Stimulated activated CD4-positive, alpha-beta T cell treated with anti-CD3 and anti-CD28 coated beads, Interleukin-1b, Interleukin-23, amount 100 ng/mL, for 24 hours (primary cell): Measurements from ENCODE around the gene AHRR.

Experiments
- DNase-seq, 4 experiments: peaks; one replicate each; pipeline ENCODE4 v3.0.0-alpha.2; 2020; ENCODE audit warnings: low read depth in 4 of 4, low spot score in 1 of 4

Gene AHRR

DNA sequence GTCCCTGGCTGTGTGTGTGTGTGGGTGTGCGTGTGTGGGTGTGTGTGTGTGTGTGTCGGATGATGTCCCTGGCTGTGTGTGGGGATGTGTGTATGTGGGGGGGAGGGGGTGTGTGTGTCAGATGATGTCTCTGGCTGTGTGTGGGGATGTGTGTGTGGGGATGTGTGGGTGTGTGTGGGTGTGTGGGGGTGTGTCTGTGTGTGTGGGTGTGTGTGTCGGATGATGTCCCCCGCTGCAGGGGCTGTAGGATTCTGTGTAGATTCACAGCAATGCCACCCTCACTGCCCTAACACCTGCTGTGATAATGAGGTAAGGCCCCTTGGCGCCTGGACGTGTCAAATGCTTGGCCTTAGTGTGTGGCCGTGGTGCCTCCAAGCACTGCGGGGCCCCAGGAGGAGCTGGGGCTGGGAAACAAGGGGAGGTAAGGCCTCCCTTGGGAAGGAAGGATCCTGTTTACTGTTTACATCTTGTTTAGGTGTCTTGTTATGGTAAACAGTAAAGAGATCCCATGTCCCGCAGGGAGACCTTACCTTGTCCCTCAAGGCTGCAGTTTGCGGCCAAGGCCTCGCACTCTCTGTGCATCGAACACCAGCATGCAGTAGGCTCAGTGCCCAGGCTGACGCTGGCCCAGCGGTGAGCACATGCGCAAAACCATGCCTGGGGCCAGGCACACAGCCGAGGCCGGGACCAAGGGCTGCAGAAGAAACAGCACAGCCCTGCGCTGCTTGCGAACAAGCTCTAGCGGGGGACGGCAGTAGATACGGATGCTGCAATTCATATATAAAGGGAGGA is 24.1 kb downstream of the AHRR start:
- no peak for DNase-seq

DNA sequence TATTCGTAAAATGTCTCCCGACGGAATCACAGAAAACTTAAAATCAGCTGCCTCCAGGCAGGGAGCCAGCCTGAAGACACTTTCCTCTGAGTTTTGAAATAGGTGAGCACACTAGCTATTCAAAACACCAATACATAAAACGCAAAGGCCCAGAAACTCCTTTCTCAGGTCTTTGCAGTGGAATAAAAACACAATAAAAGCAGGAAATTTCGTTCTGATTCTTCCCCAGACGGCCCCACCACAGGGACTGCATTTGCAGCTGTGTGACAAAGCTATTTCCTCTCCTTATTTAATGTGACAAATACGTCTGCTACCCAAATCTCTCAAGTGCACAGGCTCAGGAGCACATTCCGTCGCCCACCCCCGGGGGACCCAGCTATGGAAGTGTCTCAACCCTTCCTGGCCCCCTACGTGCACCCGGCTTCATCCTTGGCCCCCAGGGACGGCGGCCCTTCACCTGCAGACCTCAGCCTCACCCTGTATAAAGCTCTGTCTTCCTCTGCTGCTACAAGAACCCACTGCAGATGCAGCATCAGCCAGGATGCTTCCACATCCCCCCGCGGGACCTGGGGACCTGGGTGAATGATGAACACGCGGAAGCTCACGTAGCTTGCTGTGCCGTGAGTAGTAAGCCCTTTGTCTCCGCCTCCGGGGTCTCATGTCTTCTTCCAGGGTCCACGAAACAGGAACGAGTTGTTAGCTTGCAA is 24.9 kb downstream of the AHRR start:
- DNase-seq = no peak

DNA sequence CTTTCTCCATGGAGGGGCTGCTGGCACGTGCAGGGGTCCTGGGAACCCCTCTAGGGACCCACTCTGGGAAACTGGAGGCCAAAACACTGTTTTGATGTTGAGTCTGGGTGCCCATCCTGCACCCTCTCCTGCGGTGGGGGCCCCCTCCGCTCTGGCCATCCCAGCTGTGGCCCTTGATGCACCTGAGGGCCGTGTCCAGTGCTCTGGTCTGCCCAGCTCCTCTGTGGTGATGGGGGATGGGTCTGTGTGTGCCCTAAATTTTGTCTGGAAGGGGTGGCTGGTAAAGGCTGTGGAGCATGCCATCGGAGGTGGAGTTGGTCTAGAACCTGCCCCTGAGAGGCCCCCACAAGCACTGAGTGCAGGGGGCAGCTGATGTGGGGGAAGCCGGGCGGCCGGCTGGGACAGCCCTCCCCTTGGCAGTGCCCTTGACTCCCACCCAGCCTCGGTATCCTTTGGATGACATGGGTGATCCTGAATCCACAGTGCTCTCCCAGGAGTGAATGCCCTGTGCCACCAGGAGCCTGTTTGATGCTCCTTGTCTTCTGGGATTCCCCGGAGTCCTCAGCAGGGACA is 26.3 kb downstream of the AHRR start:
- DNase-seq = no peak

DNA sequence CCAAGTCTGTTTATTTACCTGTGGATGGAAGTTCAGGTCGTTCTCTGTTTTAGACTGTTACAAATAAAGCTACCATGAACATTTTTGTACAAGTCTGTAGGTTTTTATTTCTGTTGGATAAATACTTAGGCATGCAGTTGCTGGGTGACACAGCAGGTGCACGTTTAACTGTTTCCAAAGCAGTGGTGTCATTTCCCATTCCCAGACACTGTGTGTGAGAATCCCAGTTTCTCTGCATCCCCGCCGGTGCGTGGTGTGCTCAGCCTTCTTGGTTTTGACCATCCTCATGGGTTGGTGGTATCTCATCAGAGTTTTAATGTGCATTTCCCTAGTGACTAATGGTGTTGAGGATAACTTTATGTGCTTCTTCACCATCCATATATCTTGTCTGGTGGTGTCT is 27.2 kb downstream of the AHRR start:
- DNase-seq = no peak

DNA sequence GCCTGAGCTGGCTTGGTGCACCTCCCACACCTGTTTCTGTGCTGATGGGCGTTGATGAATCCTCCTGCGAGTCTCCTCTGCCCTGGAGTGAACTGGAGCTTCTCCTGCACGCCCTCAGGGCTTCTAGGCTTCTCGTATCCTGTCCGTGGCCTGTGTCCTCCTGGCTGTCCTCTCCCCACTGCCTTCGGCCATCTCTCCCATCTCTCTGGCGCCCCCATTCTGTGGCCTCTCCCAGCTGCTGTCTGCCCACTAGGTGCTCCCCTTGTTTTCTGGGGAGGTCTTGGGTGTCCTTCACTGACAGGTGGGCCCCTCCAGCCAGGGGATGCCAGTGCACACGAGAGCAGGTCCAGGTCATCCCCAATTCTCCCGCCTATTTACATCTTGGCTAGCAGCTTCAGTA is 28.8 kb downstream of the AHRR start:
- no peak for DNase-seq

DNA sequence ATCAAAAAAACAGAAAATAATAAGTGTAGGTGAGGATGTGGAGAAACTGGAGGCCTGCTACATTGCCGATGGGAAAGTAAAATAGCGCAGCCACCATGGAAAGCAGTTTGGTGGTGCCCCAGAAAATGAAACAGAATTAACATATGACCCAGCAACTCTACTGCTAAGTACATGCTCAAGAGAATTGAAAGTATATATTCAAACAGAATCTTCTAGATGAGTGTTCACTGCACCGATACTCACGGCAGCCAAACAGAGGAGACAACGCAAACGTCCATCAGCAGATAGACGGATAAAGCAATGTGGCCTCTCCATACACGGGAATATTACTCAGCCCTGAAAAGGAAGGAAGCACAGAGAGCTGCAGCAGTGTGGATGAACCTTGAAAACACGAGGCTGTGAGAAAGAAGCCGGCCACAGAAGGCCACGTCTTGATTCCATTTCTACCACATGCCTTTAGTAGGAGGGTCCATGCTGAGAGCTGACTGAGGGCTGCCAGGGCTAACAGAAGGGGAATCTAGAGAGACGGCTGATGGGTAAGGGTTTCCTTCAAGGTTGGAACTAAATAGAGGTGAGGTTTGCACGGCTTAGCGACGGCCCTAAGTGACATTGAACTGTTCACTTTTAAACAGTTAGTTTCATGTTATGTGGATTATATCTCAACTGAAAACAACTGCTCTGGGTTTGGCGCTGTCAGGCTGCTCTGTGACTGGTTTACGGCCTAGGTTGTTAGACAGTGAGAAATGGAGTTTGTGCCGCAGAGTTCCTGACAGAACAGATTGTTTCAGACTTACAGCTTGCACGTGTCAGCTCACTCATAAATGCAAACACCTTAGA is 29.8 kb downstream of the AHRR start:
- DNase-seq = no peak

DNA sequence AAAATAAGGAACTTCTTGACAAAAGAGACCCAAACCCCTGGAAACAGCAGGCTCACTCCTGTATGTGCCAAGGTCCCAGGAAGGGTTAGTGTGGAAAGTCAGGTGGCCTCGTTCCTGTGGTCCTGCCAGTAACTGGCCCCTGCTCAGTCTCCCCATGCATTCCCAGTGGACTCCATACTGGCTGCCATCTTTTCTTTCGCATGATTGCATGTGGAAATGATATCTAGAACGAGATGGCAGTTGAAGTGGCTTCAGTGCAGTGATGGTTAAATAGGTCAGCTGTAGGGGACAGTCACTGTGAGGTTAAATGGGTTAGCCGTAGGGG is 30.4 kb downstream of the AHRR start:
- DNase-seq = no peak

DNA sequence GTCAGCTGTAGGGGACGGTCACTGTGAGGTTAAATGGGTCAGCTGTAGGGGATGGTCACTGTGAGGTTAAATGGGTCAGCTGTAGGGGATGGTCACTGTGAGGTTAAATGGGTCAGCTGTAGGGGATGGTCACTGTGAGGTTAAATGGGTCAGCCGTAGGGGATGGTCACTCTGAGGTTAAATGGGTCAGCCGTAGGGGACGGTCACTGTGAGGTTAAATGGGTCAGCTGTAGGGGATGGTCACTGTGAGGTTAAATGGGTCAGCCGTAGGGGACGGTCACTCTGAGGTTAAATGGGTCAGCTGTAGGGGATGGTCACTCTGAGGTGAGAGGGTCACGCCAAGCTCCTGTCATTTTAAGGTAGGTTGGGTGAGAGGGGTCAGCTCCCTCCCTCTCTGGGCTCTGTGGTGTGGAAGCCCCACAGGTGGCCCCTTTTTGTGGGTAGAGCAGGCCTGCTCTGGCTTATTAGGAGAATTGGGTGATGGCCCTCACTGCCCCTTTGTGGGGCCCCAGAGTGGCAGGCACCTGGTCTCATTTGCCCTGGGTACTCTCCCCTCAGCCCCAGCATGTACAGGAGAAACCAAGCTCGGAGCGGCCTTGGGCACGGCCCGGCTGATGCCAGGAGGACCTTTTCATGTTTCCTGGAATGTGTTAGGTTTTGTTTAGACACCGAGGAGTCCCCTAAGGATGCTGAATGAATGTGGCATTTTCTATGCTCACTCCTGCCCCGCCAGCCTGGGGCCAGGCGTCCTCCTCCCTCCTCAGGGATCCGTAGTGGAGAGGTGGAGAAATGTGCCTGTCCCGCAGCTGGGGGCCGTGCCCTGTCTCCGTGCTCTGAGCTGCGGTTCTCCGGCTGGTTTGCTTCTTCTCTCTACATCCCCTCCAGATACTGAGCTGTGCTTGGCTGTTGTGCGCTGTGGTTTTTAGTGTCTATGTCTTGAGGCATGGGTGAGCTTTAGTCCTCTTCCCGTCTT is 31.4 kb downstream of the AHRR start:
- no peak for DNase-seq

DNA sequence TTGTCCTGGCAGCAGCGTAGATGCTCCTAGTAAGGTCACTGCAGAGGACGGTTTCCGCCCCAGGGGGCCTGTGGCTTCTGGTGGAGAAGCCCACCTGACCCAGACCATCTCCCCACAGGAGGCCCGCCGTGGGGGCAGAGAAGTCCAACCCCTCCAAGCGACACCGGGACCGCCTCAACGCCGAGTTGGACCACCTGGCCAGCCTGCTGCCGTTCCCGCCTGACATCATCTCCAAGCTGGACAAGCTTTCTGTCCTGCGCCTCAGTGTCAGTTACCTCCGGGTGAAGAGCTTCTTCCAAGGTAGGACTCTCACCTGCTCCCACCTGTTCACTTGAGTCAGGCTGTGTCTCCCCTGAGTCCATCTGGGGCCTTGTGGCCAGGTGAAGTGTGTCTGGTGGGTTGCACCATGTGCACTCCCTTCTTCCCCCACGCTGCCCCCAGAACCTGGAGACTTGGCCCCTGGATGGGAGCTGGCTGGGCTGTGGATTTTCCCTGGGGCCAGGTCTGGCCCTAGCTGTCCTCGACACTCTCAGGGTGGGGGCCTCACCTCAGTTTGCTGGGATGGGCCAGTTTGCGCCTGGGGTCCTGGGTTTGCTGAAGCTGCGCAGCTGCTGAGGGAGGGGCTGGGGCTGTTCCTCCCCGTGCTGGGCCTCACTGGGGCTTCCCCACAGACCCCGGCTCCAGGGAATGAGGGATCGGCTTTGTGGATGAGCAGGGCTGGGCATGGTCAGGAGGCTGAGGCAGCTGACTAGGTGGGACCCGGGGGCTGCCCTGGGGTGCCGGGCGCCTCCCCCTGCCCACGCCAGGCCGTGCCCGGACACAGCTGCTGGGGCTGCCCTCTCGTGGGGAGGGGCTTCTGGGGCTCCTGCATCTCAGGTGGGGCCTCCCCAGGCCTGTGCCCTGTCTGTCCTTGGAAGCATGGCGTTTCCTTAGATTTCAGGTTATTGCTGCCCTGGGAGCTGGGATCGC is 32.4 kb downstream of the AHRR start:
- DNase-seq = no peak

DNA sequence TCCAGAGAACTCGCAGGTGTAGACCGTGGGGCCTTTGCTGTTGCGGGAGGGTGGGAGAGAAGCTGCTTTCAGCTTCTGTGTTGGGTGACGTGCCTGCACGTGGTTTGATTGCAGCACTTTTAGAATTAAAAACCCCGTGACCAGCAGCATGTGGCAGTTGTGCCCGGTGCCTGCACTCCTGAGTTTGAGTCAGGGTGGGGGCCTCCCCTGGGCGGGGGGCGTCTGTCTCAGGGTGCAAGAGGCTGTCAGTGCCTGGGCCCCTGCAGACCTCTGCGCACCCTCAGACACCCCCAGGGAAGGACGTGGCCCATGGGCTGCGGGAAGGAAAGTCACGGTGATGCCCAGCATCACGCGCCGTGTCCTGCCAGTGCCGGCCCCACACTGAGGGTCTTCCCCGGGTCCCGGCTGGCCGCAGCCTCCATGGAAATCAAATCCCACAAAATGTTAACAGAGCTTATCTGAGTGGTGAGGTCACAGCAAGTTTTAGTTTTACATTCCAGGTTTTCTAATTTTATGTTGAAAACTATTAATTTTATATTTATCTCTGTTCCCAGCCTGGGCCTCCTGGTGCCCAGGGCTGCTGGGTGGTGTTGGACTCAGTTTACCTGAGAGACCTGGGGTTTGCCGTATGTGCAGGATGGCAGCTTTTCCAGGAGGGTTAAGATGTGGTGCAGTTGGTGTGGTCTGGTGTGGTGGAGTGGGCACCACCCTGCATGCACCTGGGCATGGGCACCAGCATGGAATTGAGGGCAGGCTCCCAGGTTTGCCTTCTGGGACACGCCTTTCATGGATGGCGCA is 33.3 kb downstream of the AHRR start:
- no peak for DNase-seq

DNA sequence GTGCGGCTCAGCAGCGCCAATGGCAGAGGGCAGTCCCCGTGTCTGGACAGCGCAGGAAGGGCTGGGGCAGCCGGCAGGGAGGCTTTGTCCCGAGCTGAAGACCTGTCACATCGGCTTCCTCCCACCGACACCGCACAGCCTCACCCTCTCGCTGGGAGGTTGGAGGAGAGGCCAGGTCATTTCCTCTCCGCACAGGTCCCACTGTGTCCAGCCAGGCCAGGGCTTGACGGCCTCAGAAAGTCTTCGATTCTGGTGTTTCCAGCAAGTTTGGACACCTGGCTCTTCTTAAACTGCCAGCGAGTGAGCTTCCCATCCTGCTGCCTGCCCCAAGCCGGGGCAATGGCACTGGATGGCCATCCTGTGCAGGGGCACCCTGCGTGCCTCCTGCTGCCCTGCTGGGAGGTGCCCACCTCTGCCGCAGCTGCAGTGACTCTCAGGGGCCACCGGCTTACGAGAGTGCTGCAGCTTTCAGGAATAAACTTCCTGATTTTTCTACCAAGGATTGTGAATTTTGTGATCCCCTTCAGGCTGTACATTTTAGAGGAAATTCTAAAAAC is 33.9 kb downstream of the AHRR start:
- DNase-seq = no peak

DNA sequence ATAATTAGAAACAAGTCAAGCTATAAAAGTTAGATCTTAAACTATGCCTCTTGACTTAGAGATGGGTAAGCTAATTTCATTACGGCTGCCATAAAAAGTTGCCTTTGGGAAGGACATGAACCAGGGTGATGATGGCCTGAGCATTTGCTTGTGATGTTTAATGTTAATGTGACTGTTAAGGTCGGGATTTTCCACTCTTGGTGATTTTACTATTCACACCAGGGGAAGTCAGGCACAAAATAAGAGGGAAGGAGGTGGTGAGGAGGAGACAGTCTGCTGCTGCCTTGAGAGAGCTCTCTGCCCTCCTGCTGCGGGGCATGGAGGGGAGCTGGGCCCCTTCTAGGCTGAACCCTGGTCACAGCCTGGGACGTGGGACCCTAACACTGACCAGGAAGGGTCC is 34.4 kb downstream of the AHRR start:
- DNase-seq = no peak

DNA sequence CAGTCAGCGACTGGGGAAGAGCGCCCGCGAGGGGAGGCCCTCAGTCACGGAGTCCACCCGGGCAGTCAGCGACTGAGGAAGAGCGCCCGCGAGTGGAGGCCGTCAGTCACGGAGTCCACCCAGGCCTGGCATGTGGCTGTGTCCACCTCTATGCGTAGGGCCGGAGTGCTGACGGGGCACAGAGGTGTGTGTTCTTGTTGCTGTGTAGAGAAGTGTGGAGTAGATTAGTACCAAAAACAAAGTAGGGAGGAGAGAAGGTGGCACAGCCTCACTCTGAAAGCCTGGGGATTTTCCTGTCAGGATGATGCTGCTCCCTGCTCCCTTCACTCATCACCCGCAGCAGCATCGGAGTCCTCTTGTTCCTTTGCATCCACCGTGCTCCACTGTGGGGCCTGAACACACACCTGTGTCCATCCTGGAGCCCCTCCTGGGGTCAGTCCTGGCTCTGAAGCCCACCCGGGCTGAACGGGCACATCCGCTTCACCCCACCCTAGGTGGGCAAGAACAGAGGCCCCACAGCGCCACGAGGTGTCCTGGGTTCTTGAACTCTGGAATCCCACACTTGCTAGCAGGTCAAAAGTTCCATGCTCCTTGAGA is 37.9 kb downstream of the AHRR start:
- DNase-seq = no peak

DNA sequence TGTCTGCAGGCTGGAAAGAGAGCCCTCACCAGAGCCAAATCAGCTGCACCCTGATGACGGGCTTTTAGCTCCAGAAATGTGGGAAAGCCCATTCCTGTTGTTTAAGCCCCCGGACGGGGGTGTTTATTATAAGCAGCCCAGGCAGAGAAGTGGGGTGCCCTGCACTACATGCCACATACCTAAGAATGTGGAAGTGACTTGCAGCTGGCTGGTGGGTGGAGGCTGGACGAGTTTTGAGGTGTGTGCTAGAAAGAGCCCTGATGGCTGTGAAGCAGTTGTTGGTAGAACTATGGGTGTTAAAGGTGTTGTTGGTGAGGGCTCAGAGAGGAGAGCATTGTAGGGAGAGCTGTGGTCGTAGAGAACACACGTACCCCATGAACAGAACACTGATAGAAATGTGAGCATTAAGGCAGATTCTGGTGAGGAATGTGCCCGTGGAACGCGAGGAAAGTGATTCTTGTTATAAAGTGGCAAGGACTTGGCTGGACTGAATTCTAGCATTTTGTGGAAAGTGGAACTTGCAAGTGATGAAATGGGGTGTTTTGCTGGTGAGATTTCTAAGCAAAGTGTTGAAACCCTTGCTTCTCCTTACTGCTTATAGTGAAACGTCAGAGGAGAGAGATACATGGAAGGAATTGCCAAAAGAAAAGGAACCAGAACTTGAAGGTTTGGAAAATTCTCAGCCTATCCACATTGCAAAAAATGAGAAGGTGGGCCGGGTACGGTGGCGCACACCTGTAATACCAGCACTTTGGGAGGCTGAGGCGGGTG is 38.9 kb downstream of the AHRR start:
- no peak for DNase-seq

DNA sequence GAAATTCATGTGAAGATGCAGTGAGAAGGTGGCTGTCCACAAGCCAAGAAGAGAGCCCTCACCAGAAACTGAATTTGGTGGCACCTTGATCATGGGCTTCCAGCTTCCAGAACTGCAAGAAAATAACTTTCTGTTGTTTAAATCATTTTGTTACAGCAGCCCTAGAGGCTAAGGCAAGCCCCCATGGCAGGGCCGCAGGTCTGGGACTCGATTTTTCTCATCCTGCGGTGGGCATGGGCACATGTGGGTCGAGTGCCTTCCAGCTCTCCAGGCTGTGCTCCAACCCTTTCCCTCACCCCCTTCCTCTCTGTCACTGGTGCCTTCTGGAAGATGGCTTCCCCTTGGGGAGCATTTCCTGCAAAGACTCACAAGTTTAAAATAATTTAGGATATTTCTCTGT is 40.7 kb downstream of the AHRR start:
- DNase-seq = no peak

DNA sequence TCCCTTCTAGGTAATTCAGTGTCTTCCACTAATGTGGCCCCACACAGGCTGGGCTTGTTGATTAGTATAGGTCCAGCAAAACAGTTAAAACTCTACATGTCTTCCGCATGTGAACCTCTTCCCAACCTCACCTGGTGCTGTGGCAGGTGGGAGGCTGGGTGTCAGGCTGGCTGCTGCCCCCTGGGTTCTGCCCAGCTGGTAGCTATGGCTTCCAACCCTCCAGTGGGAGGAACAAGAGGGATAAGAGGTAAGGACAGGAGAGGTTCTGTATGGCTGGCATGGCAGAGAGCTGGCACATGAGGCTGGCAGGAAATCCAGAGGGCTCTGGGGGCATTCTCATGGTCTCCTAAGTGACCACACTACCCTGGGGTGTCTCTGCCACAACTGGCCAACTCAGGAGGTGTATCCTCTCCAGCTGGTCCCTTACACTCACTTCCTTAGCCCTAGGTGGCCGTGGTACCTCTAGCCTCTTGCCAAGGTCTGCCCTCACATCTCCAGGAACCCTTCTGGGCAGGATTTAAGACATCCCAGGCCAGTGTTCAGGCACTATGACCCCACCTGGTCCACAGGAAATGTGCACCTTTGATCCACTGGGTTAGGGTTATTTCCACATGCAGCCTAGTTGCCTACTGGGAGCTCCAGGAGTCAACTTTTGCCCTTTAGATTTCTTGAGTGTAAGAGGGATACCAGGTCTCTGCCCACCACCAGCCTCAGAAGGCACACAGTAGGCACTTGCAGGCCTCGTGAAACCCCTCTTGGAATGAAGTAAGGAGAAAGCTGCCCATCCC is 41.7 kb downstream of the AHRR start:
- no peak for DNase-seq
